ENCODE data around the gene PODXL. TPM values are rescaled to one million over a fixed set of nuclear protein-coding genes. Genes with fewer than 3 reads are reported as not detected.
"Not testable (repeated sequence)": the region's sequence is repeated elsewhere in the genome, so short reads cannot be mapped to it uniquely, and the experiment has no call there.

The PODXL gene
- total RNA-seq, 2 experiments from 2014 or later: 1.1 to 1.3 TPM

DNA sequence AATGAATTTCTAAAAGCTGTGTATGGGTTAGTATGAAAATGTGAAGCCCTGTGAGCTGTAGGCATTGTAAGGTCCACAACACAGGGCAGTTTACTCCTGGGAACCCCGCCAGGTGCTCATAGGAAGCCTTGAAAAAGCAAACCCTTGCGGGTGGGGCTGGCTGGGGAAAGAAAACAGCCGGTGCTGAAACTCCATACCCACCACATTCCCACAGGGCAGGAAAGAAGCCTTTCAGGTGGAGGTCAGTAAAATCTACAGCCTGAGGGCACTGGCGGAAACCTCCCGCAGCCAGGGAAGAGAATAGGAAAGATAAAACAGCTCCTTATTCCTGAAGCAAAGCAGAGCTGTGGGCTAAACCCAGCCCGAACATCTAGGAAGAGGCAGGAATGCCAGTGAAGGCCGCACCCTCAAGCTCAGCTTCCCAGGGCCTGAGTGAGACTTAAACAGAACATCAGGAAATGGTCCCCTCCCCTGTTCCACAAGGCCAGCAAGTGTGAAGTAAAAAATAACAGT lies 34.7 kb downstream of the PODXL start:
- ChIA-PET POLR2A (no interaction called here), CTCF (interaction anchor here (0.6 to 1.1 kb wide), 3 partner anchors 15 to 151 kb away, joined by 3 read pairs; no protein-coding TSS in a partner anchor)

DNA sequence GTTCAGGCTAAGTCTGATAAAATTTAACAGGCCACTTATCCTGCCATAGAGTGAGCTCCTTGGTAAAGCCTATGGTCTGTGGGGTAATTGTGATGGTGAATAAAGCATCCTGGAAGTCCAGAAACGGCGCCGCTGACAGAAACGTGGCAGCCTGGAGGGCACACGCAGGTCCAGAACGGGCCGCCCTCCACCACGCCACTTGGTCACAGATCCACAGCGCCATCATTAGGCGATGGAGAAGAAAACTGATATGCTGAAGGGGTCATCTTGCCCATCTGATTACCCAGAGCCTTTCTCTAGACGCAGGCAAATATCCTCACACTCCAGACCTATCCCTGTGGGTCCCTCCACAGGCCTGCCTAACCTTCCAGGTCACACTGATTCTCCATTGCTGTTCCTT lies 37.8 kb downstream of the PODXL start:
- POLR2A ChIA-PET: interaction anchor here (0.5 kb wide), 1 partner anchor 94 kb away, joined by 3 read pairs; no protein-coding TSS in a partner anchor
- CTCF ChIA-PET: interaction anchor here (1.4 kb wide), 1 partner anchor 11 kb away, joined by 3 read pairs; no protein-coding TSS in a partner anchor

DNA sequence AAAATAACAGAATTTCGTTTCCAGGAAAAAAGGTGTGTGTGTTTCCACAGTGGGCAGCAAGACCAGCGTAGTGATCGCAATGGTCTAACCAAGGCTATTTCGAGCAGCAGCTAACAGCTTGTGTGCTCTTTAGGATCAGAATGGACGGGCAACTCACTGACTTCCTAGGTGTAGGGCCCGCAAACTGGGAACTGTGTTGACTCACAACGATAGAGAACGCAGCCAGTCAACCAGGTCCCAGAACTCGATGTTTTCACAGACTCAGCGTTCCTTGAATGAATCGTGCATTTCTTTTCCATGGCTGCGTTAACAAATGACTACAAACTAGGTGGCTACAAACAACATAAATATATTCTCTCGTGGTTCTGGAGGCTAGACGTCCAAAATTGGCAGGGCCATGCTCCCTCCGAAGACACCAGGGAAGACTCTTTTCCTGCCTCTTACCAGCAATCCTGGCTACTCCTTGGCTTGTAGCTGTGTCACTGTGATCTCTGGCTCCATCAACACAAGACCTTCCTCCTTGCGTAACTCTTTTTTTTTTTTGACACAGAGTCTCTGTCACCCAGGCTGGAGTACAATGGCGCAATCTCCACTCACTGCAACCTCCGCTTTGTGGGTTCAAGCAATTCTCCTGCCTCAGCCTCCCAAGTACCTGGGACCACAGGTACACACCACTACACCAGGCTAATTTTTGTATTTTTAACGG lies 39.1 kb downstream of the PODXL start:
- ChIA-PET CTCF (no interaction called here), POLR2A (no interaction called here)

DNA sequence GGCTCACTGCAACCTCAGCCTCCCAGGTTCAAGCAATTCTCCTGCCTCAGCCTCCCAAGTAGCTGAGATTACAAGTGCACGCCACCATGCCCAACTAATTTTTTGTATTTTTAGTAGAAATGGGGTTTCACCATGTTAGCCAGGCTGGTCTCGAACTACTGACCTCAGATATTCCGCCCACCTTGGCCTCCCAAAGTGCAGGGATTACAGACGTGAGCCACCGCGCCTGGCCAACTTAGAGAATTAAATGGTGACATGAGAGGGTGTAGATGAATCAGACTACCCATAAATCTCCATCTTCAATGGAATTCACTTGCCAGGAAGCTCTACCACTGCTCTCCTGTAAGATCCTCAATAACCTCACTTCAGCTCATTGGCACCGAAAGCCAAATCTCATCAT lies 41.0 kb downstream of the PODXL start:
- POLR2A ChIA-PET, CTCF ChIA-PET: not testable (repeated sequence)

DNA sequence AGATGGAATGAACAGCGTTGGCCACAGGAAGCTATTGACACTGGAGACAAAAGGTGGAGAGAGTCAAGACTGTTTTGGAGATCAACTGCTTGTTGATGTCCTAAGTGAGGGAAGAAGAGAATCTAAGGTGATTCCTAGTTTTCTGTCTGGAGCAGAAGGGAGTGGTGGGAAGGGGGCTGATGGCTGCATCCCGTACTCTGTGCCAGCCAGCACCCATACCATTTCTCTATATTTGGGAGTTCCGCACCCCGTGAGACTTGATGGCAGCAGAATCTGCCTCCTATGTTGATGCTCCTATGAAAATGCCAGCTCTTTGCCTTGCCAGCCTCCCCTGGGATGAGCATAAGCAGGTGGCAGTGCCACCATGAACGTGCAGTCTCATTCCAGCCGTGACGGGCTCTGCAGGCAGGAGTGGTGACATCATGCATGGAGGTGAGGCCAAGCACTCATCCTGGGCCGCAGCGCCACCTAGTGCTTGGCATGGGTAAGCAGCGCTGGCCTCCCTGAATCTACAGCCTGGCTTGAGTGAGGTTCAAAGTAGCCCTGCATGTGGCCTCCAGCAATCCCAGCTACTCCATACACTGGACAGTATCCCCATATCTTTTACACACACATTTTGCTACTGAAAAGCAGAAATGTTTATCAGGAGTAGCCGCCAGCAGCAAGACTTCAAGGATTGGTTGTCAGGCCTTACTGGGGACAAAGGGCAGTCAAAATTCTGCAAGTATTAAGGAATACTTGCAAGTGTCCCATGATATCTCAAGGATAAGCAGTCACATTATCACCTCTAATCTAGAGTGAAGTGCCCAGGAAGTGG lies 43.0 kb downstream of the PODXL start:
- ChIA-PET POLR2A (no interaction called here), CTCF (interaction anchor here (0.6 to 4.0 kb wide), 10 partner anchors 9 to 610 kb away, joined by 3 to 17 read pairs (median 3); no protein-coding TSS in a partner anchor)

DNA sequence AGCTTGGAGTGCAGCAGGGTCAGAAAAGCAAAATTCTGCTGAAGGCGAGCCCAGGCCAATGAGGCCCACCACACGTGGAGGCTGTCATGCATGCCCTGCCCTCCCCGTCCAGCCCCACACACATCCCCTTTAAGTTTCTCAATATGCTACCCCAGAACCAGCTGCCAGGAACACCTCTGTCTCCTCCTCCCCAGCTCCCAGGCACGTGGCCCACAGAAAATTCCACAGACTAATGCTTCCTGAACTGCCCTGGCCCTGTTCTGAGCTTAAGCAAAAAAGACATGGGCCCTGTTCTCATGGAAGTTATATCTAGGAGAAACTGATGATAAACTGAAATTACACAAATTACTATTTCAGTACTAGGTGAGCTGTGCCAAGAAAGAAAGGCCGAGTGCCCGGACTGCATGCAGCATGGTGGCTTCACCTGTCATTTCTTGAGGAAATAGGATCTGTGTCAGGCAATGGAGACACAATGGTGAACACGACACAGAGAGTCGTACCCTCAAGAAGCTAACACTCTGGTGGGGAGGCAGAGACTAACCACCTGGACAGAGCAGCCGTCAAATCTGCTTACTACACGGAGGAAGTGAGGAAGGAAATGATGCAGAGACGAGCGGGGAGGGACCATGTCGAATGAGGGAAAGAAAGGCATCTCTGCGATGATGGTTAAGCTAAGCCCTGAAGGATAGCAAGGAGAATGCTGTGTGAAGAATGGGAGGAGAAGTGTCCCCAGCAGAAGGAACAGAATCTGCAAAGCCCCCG lies 44.5 kb downstream of the PODXL start:
- POLR2A ChIA-PET: no interaction called here
- CTCF ChIA-PET: interaction anchor here (1.0 to 4.0 kb wide), 5 partner anchors 9 to 145 kb away, joined by 3 to 17 read pairs (median 3); no protein-coding TSS in a partner anchor

DNA sequence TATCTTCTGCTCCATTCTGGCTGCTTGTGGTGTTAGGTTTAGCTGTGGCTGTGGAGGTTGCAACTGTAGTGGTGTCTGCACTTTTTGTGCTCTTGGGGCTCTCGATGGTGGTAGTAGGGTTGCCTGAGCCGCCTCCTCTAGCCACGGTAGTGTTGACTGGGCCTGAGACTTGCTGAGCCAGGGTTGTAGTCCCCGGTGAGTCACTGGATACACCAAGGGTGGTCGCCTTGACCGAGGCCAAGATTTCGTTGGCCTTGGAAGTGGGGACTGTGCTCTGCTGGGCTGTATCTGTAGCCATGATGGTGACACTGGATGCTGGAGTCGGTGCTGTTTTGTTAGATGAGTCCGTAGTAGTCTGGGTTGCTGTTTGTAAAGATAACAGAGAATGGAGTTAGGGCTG lies 45.4 kb downstream of the PODXL start:
- ChIA-PET CTCF (interaction anchor here (1.0 to 4.0 kb wide), 3 partner anchors 8 to 143 kb away, joined by 3 to 17 read pairs (median 4); no protein-coding TSS in a partner anchor), POLR2A (no interaction called here)

DNA sequence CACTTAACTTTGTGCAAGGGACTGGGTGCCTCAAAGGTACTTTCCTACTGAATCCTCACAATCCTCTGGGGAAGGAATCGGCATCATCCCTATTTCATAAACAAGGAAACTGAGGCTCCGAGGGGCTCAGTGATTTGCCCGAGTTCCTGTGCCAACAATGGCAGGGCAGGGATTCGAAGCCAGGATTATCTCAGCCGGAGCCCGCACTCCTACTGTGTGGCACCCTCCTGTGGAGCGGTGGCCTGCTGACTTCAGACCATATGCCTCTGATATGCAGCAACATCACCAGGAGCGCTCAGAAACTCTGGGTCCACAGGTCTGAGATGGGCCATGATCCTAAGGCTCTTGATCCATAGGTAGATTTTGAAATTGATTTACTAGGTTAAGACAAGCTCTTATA lies 46.6 kb downstream of the PODXL start:
- ChIA-PET CTCF (no interaction called here), POLR2A (interaction anchor here (0.7 kb wide), 1 partner anchor 183 kb away, joined by 10 read pairs; no protein-coding TSS in a partner anchor)

DNA sequence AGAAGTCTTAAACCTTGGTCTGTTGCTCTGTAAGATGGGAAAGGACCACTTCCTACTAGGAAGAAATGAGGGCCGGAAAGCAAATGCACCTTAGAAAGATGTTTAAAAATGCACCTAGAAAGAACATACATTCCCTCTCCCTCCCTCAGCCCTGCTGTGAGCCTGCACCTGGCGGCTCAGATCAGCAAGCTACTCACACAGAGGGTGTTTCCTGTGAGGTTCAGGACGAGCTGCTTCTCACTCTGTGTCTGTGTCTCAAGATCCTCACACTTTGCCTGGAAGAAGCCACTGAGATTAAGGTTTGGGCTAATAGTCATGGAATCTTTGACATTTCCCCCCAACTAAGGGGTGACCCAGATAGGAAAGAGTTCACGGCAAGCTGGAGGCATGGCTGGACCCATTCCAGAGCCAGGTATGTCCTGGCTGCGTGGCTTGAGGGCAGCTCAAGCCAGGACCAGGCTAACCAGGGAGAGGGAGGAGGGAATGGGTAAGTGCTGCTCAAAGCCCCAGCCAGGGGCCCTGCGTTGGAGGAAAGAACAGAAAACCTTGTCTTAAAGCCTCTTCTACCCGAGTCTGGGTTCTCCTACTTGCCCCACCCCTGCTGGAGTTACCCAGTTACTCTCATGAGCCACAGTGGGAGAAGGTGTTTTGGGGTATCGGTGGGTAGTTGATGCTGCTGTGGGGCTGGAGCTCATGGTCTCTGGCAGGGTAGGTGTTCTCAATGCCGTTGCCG lies 47.5 kb downstream of the PODXL start:
- ChIA-PET CTCF (interaction anchor here (1.0 to 1.7 kb wide), 3 partner anchors 11 to 147 kb away, joined by 3 to 7 read pairs (median 3); no protein-coding TSS in a partner anchor), POLR2A (no interaction called here)

DNA sequence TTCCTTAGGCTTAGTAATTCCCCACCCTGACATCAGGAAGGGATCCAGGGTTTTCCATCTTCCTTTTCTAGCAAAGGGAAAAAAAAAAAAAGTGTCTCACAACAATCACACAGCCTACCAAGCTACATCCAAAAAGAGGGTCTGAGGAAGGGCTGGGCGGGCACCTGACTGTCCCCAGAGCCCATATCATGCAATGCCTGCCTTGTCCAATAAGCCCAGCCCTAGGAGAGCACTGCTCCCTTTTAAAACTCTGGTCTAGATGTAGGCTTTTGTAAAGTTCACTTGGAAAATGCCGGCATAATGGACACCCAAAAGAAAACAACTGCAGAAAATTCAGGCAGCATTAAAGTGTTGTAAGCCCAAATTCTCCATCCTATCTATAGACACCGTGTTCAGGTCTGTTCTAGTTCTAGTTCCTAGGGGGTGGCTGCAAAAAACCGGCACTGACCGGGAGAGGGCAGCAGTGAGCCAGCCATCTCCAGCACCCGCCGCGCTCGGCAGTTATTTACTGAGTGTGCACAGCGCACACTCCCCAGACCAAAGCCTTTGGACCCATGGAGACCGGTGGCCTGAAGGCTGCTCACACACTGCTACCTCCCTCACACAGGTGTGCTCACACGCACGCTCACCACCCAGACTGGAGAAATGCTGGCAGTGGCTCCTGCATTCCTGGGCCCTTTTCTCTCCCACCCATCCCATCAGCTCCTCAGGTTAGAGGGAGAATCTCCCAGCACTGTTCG lies 48.7 kb downstream of the PODXL start:
- POLR2A ChIA-PET: no interaction called here
- CTCF ChIA-PET: interaction anchor here (0.6 to 1.9 kb wide), 8 partner anchors 11 to 883 kb away, joined by 3 to 7 read pairs (median 3); no protein-coding TSS in a partner anchor

DNA sequence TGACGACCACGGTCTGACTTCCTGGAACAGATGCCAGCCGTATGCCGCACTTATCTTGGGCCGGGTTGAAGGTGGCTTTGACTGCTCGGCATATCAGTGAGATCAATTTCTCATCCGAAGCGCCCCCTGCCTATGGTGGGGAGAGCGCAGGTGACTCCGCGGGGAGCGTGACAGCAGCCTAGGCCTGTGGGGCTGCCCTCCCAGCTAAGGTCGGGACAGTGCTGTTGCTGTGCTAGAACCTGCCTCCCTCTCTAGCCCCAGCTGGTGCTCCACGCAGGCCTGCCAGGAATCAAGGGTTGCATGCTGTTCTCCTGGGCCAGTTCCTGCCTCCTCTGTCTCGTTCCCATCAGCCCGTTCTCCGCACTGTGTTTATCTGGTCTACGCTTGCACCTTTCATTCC lies 49.8 kb downstream of the PODXL start:
- CTCF ChIA-PET: interaction anchor here (0.5 to 1.9 kb wide), 5 partner anchors 16 to 181 kb away, joined by 3 to 7 read pairs (median 3); no protein-coding TSS in a partner anchor
- POLR2A ChIA-PET: no interaction called here

DNA sequence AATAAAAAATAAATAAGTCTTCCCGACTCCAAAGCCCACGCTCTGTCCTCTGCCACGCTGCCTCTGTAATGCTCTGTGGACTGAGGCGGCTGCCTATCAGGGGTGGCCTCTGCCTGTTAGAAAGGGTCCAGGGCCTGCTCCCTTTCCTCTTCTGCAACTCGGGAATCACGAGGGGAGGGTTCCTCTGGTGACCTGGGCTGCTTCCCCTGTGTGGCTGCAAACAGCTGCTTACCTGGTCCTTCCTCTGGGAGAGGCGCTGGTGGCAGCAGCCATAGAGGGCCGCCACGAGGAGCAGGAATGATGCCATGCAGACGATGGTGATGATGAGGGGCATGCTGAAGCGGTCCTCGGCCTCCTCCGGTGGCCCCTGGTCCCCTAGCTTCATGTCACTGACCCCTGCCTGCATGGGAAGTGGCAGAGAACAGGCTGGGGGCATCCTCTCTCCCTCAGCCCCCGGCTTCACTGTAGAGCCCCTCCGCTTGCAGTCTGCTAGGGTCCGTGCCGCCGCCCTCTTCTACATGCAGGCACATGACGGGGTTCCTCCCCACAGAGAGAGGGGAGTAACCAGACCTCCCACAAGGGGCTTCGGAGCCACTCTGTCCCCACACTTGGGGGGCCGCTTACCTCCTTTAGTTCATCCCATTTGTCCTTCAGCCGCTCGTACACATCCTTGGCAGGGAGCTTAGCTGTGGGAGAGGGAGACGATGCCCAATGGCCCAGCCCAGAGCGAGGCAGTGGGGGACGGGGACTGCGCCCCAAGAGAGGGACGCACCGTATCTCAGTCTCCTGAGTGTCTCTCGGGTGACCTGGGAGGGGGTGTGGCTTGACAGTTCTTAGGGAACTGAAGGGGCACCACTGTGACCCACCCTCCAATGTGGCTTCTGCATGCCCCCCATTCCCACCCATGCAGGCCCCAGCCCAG lies 50.5 kb downstream of the PODXL start:
- ChIA-PET CTCF (interaction anchor here (0.5 to 1.9 kb wide), 3 partner anchors 16 to 180 kb away, joined by 3 to 7 read pairs (median 4); no protein-coding TSS in a partner anchor), POLR2A (no interaction called here)

DNA sequence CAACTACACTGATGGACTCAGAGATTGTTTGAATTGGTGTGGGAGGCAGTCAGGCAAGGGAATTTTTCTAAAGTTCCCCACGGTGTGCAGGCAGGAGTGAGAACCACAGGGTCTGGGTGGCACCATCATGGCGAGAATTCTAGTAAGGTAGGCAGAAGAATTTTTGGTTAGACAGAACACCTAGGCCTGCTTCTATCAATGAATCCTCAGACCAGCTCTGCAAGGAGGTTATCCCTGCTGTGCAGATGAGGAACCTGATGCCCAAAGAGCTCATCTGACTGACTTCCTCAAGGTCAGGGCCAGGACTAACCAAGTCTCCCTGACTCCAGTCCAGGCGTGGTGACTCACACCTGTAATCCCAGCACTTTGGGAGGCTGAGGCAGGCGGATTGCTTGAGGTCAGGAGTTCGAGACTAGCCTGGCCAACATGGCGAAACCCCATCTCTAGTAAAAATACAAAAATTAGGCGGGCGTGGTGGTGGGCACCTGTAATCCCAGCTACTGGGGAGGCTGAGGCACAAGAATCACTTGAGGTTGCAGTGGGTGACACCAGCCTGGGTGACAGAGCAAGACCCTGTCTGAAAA lies 51.3 kb downstream of the PODXL start:
- CTCF ChIA-PET: interaction anchor here (1.6 kb wide), 1 partner anchor 42 kb away, joined by 4 read pairs; no protein-coding TSS in a partner anchor
- POLR2A ChIA-PET: not testable (repeated sequence)

DNA sequence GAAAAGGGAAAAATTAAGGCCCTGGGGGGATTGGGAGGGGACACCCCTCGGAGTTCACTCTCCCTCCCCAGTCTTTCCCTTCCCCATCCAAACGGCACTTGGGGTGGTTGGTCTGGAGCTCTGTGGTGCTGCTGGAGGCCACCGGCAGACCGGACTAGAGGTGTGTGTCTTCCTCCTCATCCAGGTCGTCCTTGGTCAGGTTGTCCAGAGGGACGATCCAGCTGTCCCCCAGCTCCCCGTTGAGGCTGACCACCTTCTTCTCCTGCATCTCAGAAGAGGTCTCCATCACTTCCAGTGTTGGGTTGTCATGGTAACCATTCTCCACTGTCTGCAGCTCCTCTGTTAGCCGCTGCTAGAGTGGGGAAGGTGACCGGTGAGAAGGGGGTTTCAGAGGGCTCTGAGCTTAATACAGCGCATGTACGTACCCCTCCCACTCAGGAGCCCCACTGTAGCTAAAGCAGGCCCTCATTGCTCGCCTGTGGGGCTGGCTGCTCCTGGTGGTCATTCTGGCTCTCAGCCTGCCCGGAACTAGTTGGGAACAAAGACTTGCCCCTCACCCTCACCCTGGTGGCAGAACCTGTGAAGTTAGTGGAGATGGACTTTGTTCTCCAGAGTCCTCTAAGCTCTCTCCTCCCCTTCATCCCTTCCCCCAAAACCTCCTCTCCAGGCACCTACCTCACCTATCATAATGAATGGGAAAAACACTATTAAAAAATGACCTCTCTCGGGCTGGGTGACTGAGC lies 52.1 kb downstream of the PODXL start:
- POLR2A ChIA-PET: no interaction called here

DNA sequence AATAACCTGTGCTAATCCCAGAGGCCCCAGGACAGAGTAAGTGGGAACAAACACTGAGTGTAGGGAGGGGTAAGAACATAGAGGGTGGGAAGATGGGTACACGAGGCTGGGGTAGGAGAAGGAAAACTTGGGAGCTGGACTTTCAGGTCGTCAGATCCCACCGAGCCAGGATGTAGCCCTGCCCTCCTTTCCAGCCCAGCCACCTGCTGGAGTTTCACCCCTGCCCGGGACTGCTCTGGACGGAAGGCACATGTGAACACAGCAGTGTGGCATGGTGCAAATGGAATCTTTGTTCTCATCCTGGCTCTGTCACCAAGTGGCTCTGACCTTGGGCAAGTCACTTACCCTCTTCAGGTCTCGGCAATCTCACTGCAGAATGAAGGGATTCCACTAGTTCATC lies 52.8 kb downstream of the PODXL start:
- POLR2A ChIA-PET: no interaction called here
- CTCF ChIA-PET: interaction anchor here (1.6 to 2.7 kb wide), 2 partner anchors 9 to 43 kb away, joined by 4 to 17 read pairs; no protein-coding TSS in a partner anchor

More for the DNA sequence above, 52.1 kb downstream of the PODXL start:
- CTCF ChIA-PET: interaction anchor here (1.6 to 2.7 kb wide), 2 partner anchors 9 to 43 kb away, joined by 4 to 17 read pairs; no protein-coding TSS in a partner anchor

Data from activated CD8-positive, alpha-beta memory T cell treated with anti-CD3 and anti-CD28 coated beads for 36 hours (primary cell).